ENCODE measurements around the gene ADAM12.
"Not testable (repeated sequence)": the region's sequence is repeated elsewhere in the genome, so short reads cannot be mapped to it uniquely, and the experiment has no call there.

The ADAM12 gene

DNA sequence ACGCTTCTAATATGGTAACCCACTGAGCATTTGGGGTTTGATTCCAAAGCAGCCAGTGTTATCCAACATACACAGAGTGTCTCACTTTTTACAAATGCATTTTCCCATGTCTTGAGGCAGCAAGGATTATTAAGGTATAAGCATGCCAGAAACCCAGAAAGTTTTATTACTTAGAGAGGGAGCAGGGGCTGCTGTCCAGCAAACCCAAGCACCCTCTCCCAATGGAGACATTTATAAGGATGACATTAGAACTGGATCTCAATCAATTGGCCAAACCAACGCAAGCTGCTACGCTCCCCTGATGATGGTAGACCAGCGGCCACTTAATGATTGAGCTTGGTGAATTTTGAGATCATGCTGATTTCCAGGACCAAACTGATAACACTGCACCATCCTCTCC lies 315.7 kb downstream of the ADAM12 start:
- DNase-seq = no peak

GRCh38 chr10:126070476-126071215 lies 317.6 kb downstream of the ADAM12 start:
- no peak for DNase-seq

DNA sequence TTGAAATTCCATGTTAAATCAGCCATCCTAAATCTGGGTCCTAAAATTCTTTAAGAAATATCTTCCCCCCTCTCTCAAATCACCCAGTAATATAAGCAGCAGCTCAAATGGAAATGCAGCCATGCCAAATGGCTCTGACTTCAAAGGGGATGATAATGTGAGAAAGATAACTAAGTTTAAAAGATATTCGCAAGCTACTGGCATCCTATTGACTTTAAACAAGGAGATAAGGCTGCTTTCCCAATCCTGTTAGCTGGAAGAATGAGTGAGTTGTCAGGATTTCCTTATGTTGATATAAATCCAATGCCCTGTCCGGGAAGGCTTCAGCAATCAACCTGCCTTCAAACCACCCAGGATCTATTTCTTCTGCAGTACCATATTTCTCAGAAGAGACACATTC lies 320.0 kb downstream of the ADAM12 start:
- no peak for DNase-seq

GRCh38 chr10:126066456-126066855 lies 321.8 kb downstream of the ADAM12 start:
- DNase-seq = no peak

DNA sequence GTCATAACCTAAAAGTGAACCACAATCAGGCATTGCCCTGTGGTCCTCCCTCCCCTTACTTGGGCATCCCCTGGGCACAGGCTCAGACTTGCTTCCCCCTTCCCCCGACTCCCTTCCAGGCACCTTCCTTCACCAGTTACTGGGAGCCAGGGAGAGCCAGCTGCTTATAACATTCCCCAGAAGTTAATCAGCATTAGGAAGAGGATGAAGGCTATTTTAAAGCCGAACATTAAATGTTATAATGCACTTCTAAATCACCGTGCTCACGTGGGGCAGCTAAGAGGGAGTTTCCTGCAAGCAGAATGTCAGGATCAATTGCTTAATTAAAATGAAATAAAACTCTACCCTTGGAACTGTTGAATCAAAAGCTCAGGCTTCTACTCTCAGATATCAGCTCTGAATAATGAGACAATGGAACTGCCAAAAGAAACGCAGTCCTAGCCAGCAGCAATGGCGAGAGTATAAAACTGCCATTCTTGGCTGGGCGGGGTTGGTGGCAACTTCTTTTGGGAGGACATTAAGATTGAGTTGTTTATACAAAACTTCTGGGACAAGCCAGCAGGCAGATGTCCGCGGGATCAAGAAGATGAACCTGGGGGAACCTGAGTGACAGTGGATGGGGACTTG lies 322.4 kb downstream of the ADAM12 start:
- DNase-seq = no peak

DNA sequence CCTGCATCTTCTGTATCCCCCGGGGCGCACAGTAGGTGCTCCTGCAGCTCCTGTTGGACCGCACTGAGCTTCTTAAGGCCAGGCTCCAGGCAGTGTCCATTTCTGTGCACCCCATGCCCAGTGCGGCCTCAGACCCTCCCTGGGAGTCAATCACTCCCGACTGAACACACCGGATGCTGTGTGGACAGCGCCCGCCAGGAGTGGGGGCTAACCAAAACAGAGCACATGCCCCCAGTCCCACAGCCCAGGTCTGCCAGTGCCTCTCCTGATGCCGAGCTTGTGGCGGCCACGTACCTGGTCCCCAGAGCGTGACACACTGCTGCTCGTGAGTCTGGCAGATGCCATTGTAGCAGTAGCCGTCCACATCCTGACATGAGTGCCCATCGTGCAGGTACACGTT lies 323.8 kb downstream of the ADAM12 start:
- DNase-seq = no peak

- no peak for DNase-seq
Observed at GRCh38 chr10:126063353-126063791, 324.9 kb downstream of the ADAM12 start.

DNA sequence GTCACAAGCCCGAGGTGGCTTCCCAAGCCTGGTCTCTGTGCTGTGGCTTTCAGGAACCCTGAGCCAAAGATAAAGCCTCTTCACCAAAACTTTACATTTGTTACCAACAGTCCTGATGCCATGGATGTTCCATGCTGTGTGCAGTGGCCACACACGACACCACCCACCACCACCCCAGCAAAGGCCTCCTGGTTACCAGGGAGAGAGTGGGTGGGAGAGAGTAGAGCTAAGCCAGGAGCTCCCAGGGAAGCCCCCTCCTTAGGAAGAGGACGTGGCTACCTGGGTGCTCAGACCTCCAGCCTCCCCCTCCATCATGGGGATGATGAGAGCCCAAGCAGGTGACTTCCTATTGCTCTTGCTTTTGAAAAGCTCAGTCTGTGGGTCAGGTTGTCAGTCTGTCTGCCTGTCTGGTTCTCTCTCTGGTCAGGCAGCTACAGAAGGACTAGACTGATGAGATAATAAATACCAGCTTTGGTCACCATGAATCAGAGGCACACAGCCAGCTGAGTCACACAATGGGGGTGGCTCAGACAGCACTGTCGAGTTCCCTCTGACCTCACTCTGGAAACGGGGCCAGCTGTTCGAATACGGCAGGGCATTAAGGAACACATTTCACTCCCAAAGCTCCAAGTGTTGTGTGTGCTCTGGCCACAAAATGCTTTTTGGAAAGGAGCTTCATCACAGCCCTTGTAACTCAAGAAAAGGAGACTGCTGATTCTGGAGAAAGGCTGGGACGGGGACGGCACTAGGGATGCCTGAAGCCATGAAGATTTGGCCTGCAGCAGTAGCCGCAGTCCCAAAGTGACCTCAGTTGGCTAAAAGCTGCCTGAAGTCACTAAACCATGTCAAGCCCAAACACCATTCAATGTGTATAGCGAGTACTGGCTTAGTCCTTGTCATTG lies 325.9 kb downstream of the ADAM12 start:
- peak in 1 of 2 experiments; percentile 26 for DNase-seq

GRCh38 chr10:126061526-126061925 lies 326.8 kb downstream of the ADAM12 start:
- DNase-seq = no peak

GRCh38 chr10:126060261-126060931 lies 327.9 kb downstream of the ADAM12 start:
- no peak for DNase-seq

DNA sequence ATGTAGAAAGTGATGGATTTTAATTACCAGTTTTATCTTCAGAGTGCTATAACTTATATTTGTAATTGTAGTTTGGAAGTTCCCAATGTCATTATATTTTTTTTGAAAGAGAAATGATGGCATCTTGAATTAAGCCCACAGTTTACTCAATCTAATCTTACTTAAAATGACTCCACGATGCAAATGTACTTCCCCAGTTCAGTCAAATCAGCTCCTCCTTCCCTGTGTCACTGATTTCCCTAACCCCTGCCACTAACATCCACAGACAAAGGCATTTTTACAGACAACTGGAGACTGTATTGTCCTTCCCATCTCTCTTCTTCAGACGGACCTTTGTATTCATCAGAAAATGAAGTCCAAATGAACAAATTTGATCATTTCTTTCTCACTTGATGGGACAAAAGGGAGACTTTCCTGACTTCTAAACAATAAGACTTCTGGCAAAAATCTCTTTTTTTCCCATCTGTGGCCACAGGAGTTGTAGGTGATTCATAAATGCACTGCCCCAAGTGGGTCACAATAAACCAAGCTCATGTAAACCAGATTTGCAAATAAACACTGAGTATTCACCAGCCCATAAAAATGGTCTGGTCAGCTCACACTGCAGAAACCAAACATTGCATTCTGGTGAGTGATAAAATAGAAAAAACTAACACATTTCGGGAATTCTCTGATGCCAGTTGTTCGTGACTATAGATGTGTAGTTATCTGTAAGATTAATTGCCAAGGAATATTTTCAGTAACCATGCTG lies 329.0 kb downstream of the ADAM12 start:
- no peak for DNase-seq

GRCh38 chr10:126058507-126058906 lies 329.8 kb downstream of the ADAM12 start:
- DNase-seq = peak; percentile 35 to 66

- peak; percentile 11 to 38 for DNase-seq
Observed at GRCh38 chr10:126058104-126058503, 330.2 kb downstream of the ADAM12 start.

- peak in 1 of 2 experiments; percentile 4 for DNase-seq
Observed at GRCh38 chr10:126057494-126057893, 330.8 kb downstream of the ADAM12 start.

DNA sequence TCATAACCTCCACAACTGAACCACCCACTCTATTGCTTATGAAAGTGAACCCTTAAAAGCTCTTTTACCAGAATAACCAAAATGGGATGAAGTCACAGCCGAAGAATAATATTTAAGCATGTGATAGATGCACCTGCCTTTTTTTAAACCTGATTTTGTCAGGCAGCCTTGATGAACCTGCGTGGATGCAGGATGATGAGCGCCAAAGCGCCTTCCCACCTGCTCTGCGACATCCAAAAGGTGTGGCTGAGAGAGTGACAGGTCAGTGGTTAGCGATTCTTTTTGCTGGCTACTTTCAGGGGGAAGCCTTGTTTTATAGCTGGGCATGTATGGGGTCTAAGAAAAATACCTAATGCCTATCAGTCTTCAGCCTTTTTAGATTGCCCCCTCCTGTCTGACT lies 334.1 kb downstream of the ADAM12 start:
- DNase-seq = no peak

GRCh38 chr10:126052171-126052570 lies 336.1 kb downstream of the ADAM12 start:
- DNase-seq = no peak

DNA sequence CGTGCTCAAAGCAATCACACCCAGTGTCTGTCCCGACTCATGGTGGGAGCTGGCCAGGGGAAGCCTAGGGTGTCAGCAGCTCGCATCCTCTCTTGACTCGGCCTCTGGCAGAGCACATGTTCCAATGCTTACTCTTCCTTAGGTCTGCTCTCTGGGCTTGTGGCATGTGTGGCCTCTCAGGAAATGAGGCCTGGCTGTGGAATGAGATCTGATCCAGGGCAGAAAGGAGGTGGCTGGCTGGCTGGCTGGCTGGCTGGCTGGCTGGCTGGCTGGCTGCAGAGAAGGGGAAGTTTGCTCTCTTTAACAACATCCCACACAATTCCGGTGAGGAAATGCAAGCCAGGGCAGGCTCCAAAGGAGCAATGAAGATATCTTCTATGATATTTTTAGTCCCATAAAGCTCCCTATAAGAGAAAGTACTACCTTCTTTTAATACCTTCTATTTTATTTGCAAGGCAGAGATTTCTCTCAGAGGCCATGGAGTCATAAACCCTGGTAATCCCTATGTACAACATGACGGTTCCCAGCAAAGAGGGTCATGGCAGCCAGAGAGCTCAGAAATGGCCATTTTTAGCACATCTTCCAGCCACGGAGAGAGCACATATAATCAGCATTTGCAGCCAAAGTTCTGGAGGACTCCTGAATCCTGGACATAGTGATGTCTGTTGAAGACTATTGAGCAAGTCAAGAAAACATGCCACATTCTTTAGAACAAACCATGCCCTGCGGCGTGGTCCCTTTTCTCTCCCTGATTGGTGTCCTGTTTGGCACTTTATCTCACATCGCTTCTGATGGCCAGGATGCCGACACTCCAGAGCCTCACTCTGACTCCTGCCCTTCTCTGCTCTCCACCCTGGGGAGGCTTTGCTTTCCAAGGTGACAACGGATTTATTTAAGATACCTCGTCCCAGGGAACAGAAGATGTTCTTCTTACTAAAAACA lies 338.2 kb downstream of the ADAM12 start:
- no peak for DNase-seq

- not testable (repeated sequence) for DNase-seq
Observed at GRCh38 chr10:126047749-126048148, 340.5 kb downstream of the ADAM12 start.

GRCh38 chr10:126046831-126047230 lies 341.4 kb downstream of the ADAM12 start:
- DNase-seq = no peak

- DNase-seq = no peak
Observed at GRCh38 chr10:126045861-126046260, 342.4 kb downstream of the ADAM12 start.

GRCh38 chr10:126043389-126043788 lies 344.9 kb downstream of the ADAM12 start:
- no peak for DNase-seq
